IPS DF 19.7 (cell line): ENCODE data around the gene CETN1.

Experiments
- DNase-seq: peaks from one replicate; pipeline ENCODE4 v3.0.0-alpha.2; 2013; ENCODE audit warnings: low read depth, low spot score

The CETN1 gene

GRCh38 chr18:576924-577323 is 3.3 kb upstream of the CETN1 start:
- no peak for DNase-seq

- no peak for DNase-seq
These were observed 2.4 kb upstream of the CETN1 start for GRCh38 chr18:577643-578375.

DNA sequence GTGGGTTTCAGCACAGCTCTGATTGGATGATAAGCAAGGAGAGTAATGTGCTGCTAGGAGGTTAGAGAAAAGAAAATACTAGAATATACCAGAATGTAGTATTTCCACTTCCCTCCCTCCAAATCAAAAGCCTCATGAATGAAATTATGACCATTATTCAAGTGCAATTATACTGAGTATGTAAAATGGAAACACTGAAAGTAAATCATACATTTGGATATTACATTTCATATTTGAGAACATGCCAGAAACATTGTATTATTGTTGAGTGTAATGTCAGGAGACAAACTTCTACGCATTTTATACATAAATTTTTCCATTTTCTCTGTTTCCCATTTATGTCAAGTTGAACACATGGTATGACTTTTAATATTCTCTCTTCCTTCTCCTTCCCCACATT is 942 bp upstream of the CETN1 start:
- DNase-seq: no peak

DNA sequence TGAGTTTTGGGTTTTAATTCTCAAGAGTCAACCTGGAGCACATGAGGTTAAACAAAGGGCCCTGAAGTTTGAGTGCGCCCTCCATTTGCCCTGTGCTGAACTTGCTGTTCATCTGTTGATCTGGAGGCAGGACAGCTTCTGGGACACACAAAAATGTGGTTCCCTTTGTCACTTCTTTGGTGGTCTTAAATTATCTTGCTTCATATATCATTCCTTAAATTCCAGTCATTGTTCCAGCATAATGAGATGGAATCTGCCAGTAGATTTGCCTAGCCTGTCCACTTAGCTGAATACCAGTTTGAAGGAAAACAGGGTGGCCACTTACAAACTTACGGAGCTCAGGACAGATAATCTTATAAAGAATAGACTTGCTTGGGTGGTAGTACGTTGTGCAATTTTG is 916 bp downstream of the CETN1 start:
- no peak for DNase-seq

DNA sequence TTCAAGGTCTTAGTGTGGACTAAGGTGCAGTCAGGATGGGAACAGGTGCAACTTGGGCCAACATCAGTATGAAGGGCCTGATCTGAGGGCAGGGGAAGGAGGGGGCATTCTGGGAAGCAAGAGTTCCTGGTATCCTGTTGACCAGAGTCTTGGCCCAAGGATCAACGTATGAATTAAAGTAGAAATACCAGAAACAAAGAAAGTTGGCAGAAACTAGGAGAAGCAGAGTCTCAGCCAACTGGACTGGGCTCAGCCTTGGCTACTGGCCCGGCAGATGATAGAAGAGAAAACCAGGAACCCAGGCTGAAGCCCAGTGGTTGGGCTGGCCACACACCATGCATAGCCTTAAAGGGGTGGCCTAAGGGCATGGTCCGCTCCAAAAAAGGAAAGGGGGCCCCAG is 2.3 kb downstream of the CETN1 start:
- no peak for DNase-seq

GRCh38 chr18:595068-595467 is 14.9 kb downstream of the CETN1 start:
- DNase-seq: no peak

DNA sequence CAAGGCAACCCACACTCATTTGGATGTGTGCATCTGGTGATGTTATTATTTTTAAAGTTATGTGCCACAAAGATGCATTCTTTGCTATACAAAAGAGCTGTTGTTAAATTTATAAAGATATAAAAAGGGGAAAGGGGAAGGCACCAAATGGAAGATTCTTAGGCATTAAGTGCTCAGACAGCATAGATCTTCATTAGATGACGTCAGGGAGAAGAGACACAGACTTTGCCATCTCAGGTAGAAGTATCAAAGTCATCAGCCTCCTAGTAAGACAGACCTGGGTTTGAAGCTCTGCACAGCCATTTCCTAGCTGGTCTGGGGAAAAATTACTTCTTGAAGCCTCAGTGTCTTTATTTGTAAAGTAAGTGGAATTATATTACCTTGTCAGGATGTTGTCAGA is 15.4 kb downstream of the CETN1 start:
- DNase-seq: no peak

GRCh38 chr18:596288-596881 is 16.2 kb downstream of the CETN1 start:
- no peak for DNase-seq

DNA sequence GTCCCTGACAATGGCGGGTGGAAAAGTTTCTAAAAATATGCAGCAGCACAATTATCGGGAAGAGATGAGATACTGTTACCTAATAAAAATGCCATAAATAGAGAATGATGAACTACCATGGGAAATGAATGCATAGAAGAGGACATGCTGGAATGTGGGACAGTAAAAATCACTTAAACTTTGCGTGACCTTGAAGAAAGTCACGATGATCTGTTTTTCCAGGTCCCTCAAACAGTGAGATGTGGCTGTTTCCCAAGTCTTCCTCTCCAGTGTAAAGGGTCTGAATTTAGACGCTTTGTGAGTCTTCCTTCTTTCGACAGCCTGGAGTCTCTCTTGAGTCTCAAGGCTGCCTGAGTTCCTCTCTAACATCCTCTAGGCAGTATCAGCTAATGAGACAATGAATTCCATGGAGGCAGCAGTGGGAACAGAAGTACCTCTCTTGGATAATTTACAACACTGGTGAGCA is 18.0 kb downstream of the CETN1 start:
- DNase-seq: no peak

- DNase-seq: no peak
These were observed 19.9 kb downstream of the CETN1 start for GRCh38 chr18:600107-600506.

DNA sequence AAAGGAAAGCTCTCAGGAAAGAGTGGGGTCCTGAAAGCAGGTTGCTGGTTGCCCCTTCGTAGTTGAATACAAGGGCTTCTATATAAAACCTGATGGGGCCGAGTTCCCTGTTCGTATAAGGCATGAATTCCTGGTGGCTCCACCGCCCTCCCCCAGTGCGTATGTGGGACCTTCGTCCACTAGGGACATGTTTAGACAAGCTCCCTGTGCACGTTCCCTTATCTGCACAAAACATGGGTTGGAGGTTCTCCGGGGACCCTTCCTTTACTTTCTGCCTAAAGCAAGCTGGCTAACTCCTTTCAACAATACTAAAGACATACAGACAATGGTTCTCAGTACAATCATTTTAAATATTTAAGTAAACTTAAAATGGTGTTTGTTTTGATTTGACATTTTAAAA is 24.6 kb downstream of the CETN1 start:
- no peak for DNase-seq

- DNase-seq: no peak
These were observed 27.8 kb downstream of the CETN1 start for GRCh38 chr18:607930-608329.

DNA sequence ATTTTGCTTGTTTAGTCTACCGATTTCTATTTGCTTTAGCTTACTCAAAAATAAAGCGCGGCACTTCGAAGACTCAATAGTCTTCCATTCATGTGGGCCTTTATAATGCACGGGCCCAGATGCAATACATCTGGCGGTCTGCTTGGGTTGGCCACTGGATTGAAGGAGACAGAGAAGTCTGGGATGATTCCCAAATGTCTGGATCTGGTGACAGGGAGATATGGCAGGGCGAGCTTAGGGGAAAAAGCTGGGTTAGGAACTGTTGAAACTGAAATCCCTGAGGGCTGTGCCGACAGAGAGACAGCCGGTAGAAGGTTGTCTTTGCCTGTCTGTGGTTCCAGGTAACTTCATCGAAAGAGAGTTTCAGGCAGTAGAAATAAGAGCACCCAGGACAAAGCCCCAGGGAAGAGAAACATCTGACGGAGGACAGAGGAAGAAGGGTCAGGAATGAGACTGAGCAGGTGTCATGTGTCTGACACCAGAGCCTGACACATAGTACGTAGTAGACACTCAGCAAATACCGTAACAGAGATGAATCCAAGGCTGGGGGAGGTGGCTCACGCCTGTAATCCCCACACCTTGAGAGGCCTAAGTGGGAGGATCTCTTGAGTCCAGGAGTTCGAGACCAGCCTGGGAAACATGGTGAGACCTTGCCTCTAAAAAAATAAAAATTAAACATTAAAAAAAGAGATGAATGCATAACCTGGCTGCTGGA is 30.2 kb downstream of the CETN1 start:
- DNase-seq: no peak

GRCh38 chr18:612156-612555 is 32.0 kb downstream of the CETN1 start:
- DNase-seq: no peak

DNA sequence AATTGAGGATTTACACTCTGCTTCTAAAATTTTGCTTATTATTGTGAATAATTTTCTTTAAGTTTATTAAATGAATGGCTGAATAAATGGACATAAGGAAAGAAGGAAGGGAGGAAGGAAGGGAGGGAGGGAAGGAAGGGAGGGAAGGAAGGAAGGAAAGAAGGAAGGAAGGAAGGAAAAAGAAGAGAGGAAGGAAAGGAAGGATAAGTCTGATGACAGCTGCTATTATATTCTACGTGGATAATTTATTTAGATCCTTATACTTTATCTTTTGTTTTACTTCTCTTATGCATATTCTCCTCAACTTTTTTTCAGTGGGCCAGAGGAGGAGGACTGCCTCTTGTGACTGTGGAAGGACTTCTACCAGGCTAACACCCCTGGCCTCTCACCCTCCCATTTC is 34.0 kb downstream of the CETN1 start:
- DNase-seq: no peak

- DNase-seq: no peak
These were observed 34.9 kb downstream of the CETN1 start for GRCh38 chr18:615092-615521.

DNA sequence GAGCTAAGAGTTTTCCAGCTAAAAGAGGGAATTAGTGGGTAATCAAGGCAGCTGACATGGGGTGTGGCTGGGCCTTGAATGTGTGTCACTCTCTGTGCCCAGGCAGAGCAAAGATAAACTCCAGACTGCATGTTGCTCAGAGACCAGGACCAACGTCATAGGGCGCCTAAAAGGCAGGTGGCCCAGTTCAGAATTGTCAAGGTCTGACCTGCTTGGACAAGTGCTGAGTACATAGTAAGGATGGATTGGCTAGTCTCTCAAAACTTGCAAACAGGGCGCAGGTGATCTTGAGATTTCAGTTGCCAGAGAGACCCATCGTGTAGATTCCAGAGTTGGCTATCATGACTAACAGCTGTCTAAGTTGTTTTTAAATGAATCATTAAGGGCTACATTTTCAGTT is 35.6 kb downstream of the CETN1 start:
- no peak for DNase-seq

- no peak for DNase-seq
These were observed 36.3 kb downstream of the CETN1 start for GRCh38 chr18:616380-616995.

DNA sequence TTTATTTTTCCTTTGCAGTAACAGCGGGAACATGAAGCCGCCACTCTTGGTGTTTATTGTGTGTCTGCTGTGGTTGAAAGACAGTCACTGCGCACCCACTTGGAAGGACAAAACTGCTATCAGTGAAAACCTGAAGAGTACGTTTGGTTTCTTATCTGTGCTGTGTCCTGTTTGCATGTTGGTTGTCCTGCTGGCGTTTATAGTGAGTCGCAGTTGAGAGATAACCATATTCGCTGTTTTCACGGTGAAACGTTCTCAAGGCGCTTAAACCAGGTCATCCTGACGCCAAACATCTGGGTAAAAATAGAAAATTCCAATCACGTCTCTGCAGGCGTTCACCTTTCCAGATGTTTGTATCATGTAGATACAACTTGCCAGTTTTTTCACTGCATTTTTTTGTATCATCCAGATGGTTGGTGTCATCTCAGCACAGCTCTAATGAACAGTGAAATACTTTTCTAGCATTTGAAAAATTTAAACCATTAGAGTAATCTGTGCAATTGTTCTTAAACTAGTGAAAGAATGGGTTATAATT is 37.9 kb downstream of the CETN1 start:
- DNase-seq: no peak

DNA sequence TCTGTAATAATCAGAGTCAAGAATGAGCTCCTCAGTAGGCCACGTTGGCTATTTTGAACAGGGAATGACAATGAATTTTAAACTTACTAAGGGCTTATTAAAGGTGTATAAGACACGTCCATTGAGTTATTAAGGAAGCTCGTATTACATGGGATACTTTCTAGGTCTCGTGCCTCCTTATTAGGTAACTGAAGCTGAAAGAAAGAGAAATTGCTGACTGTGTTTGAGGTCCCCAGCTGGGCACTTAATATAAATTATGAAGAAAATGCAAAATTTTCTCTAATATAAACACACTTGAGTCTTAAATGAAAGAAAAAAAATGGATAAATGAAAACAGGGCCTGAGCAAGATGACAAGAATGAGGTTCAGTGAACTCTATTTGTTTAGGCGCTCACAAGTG is 38.4 kb downstream of the CETN1 start:
- DNase-seq: no peak

- DNase-seq: no peak
These were observed 41.3 kb downstream of the CETN1 start for GRCh38 chr18:621291-622043.
